ENCODE data around the gene UPK1A.

The UPK1A gene

GRCh38 chr19:35714601-35715354 is 48.5 kb downstream of the UPK1A start:
- CTCF ChIA-PET: interaction anchor here (0.6 to 6.7 kb wide), 3 partner anchors 17 to 166 kb away, joined by 3 to 236 read pairs (median 3); no protein-coding TSS in a partner anchor
- peaks cover 75% of the 10 kb centered on the region for H3K4me1 Mint-ChIP-seq
- H3K9me3 Mint-ChIP-seq: no peaks in the 10 kb centered on the region
- no peaks in the 10 kb centered on the region for H3K27me3 Mint-ChIP-seq
- peak overlapping the region; percentile 83 for H3K4me3 Mint-ChIP-seq
- peak overlapping the region; percentile 97 for H3K27ac Mint-ChIP-seq
- DNase-seq: peak; percentile 52
- H3K36me3 Mint-ChIP-seq: peaks cover 14% of the 10 kb centered on the region

GRCh38 chr19:35715355-35715809 is 49.1 kb downstream of the UPK1A start:
- no peaks in the 10 kb centered on the region for H3K27me3 Mint-ChIP-seq
- H3K36me3 Mint-ChIP-seq: peaks cover 17% of the 10 kb centered on the region
- H3K4me1 Mint-ChIP-seq: peaks cover 74% of the 10 kb centered on the region
- peak overlapping the region; percentile 85 for H3K4me3 Mint-ChIP-seq
- no peaks in the 10 kb centered on the region for H3K9me3 Mint-ChIP-seq
- no peak for DNase-seq
- CTCF ChIA-PET: interaction anchor here (0.8 to 6.7 kb wide), 3 partner anchors 18 to 216 kb away, joined by 3 to 236 read pairs (median 3); no protein-coding TSS in a partner anchor
- H3K27ac Mint-ChIP-seq: peak overlapping the region; percentile 96

GRCh38 chr19:35715981-35716800 is 49.9 kb downstream of the UPK1A start:
- Mint-ChIP-seq H3K27me3 (no peaks in the 10 kb centered on the region), H3K9me3 (no peaks in the 10 kb centered on the region), H3K36me3 (peaks cover 17% of the 10 kb centered on the region), H3K4me1 (peaks cover 66% of the 10 kb centered on the region), H3K27ac (peak overlapping the region; percentile 96), H3K4me3 (peak overlapping the region; percentile 85)
- CTCF ChIA-PET: interaction anchor here (0.8 to 6.7 kb wide), 3 partner anchors 18 to 215 kb away, joined by 3 to 236 read pairs (median 3); no protein-coding TSS in a partner anchor
- DNase-seq: peak; percentile 46

DNA sequence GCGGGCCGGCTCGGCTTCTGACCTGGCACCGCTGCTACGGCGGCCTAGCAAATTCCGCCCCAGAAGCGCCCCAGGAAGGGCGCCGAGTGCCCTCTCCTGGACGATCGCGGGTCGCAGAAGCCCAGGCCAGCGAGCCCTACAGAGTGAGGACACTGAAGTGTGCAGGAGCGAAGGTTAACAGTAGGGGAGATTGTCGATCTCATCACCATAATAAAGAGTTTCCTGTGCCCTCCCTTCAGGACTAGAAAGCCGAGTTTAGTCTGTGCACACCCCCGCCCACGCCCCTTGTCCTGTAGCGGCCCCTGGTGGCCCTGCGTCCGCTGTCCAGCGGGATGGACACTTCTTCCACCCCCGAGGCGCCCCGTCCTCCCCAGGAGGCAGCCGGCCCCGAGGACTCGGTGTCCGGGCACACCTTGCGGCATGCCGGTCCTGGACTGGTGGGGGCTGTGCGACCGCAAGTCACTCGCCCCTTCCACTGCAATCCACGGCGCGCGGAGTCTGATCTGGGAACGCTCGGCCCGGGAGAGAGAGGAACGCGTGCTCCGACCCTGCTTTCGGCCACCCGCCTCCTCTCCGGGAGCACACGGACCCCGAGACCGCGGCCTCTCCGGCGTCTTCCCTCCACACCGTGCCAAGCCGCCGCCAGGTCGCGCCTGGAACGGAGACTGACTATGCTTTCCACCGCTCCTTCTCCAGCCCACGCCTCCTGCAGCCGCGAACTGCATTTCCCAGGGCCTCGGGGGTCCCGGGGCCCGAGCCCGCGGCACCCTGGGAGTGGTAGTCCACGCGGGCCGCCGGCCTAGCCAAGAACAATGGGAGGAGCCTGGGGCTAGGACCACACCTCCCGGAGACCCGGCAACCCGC is 50.7 kb downstream of the UPK1A start:
- CTCF ChIA-PET: interaction anchor here (1.8 to 6.7 kb wide), 2 partner anchors 19 to 23 kb away, joined by 10 to 236 read pairs; no protein-coding TSS in a partner anchor
- Mint-ChIP-seq H3K9me3 (no peaks in the 10 kb centered on the region), H3K27ac (peak overlapping the region; percentile 96), H3K27me3 (no peaks in the 10 kb centered on the region), H3K4me3 (peak overlapping the region; percentile 85), H3K4me1 (peaks cover 63% of the 10 kb centered on the region), H3K36me3 (peaks cover 22% of the 10 kb centered on the region)
- DNase-seq: peak; percentile 98

DNA sequence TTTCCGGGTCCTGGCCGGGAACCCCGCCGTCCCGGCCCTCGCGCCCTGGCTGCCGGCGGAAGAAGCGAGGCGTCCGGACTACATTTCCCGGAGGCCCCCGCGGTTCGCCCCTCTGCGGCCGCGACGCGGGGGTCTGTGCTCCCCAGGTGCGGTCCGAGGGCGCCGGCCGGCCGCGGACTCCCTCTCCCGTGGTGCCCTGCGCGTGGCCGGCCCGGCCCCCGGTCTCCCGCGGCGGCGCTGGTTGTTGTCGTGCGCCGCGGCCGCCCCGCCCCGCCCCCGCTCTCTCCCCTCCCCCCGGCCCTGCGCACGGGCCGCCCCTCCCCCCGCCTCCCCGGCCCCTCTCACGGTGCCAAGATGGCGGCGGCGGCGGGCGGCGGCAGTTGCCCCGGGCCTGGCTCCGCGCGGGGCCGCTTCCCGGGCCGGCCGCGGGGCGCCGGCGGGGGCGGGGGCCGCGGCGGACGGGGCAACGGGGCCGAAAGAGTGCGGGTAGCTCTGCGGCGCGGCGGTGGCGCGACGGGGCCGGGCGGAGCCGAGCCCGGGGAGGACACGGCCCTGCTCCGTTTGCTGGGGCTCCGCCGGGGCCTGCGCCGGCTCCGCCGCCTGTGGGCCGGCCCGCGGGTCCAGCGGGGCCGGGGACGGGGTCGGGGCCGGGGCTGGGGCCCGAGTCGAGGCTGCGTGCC is 51.5 kb downstream of the UPK1A start, which contains the start of gene KMT2B:
Gene KMT2B, plus strand, starts transcription at position 339 of the 680 bp plus-strand sequence. Its CDS starts 16 bp downstream, at position 355.
- H3K27ac Mint-ChIP-seq: peak within 1 kb of the TSS; percentile 96
- H3K4me3 Mint-ChIP-seq: peak within 1 kb of the TSS; percentile 96
- CTCF ChIA-PET: interaction anchor here (1.2 to 2.1 kb wide), 5 partner anchors 21 to 102 kb away, joined by 3 to 10 read pairs (median 5); partner anchors contain the start of genes PSENEN and U2AF1L4
- peaks cover 57% of the 10 kb centered on the region for H3K4me1 Mint-ChIP-seq
- H3K36me3 Mint-ChIP-seq: peaks cover 30% of the 10 kb centered on the region
- no peak for DNase-seq
- H3K27me3 Mint-ChIP-seq: no peaks in the 10 kb centered on the region
- no peaks in the 10 kb centered on the region for H3K9me3 Mint-ChIP-seq

- peak overlapping the region; percentile 96 for H3K4me3 Mint-ChIP-seq
- H3K27ac Mint-ChIP-seq: peak overlapping the region; percentile 94
- peaks cover 34% of the 10 kb centered on the region for H3K36me3 Mint-ChIP-seq
- H3K9me3 Mint-ChIP-seq: no peaks in the 10 kb centered on the region
- H3K27me3 Mint-ChIP-seq: no peaks in the 10 kb centered on the region
- CTCF ChIA-PET: interaction anchor here (1.0 to 2.1 kb wide), 6 partner anchors 19 to 101 kb away, joined by 3 to 10 read pairs (median 6); partner anchors contain the start of genes PSENEN and U2AF1L4
- peaks cover 50% of the 10 kb centered on the region for H3K4me1 Mint-ChIP-seq
- DNase-seq: peak; percentile 70
These were observed 52.2 kb downstream of the UPK1A start for GRCh38 chr19:35718345-35719041.

DNA sequence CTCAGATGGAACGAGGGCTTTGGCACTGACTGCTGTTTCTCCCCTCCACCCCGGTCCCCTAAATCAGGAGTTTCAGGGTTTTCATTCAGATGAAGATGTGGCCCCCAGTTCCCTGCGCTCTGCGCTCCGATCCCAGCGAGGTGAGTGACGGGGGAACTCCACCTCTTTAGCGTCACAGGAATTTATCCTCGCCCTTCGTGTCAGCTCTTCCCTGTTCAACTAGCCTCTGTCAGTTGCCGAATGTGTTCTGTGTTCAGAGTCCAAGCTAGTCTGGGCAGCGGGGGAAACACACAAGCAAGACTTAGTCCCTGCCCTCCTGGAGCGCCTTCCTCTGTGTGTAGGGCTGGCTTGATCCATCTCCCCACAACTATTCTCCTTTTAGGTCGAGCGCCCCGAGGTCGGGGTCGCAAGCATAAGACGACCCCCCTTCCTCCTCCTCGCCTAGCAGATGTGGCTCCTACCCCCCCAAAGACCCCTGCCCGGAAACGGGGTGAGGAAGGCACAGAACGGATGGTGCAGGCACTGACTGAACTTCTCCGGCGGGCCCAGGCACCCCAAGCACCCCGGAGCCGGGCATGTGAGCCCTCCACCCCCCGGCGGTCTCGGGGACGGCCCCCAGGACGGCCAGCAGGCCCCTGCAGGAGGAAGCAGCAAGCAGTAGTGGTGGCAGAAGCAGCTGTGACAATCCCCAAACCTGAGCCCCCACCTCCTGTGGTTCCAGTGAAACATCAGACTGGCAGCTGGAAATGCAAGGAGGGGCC is 53.3 kb downstream of the UPK1A start:
- H3K4me3 Mint-ChIP-seq: peak overlapping the region; percentile 96
- H3K27me3 Mint-ChIP-seq: no peaks in the 10 kb centered on the region
- H3K27ac Mint-ChIP-seq: peak overlapping the region; percentile 94
- H3K36me3 Mint-ChIP-seq: peaks cover 32% of the 10 kb centered on the region
- peaks cover 39% of the 10 kb centered on the region for H3K4me1 Mint-ChIP-seq
- CTCF ChIA-PET: interaction anchor here (1.0 to 2.1 kb wide), 5 partner anchors 18 to 100 kb away, joined by 3 to 10 read pairs (median 7); partner anchors contain the start of genes PSENEN and U2AF1L4
- H3K9me3 Mint-ChIP-seq: no peaks in the 10 kb centered on the region
- DNase-seq: no peak

DNA sequence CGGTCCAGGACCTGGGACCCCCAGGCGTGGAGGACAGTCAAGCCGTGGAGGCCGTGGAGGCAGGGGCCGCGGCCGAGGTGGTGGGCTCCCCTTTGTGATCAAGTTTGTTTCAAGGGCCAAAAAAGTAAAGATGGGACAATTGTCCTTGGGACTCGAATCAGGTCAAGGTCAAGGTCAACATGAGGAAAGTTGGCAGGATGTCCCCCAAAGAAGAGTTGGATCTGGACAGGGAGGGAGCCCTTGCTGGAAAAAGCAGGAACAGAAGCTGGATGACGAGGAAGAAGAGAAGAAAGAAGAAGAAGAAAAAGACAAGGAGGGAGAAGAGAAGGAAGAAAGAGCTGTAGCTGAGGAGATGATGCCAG is 53.8 kb downstream of the UPK1A start:
- no peaks in the 10 kb centered on the region for H3K9me3 Mint-ChIP-seq
- no peak for DNase-seq
- peaks cover 35% of the 10 kb centered on the region for H3K36me3 Mint-ChIP-seq
- peaks cover 34% of the 10 kb centered on the region for H3K4me1 Mint-ChIP-seq
- peak overlapping the region; percentile 69 for H3K27ac Mint-ChIP-seq
- CTCF ChIA-PET: no interaction called here
- peak overlapping the region; percentile 40 for H3K4me3 Mint-ChIP-seq
- no peaks in the 10 kb centered on the region for H3K27me3 Mint-ChIP-seq

- CTCF ChIA-PET: no interaction called here
- Mint-ChIP-seq H3K27me3 (no peaks in the 10 kb centered on the region), H3K4me1 (peaks cover 30% of the 10 kb centered on the region), H3K36me3 (peaks cover 40% of the 10 kb centered on the region), H3K27ac (no peak overlapping the region), H3K9me3 (no peaks in the 10 kb centered on the region), H3K4me3 (no peak overlapping the region)
- no peak for DNase-seq
These were observed 54.3 kb downstream of the UPK1A start for GRCh38 chr19:35720648-35721047.

- no peak for DNase-seq
- no peak overlapping the region for H3K4me3 Mint-ChIP-seq
- CTCF ChIA-PET: no interaction called here
- no peak overlapping the region for H3K27ac Mint-ChIP-seq
- H3K36me3 Mint-ChIP-seq: peaks cover 47% of the 10 kb centered on the region
- no peaks in the 10 kb centered on the region for H3K27me3 Mint-ChIP-seq
- H3K9me3 Mint-ChIP-seq: no peaks in the 10 kb centered on the region
- H3K4me1 Mint-ChIP-seq: peaks cover 23% of the 10 kb centered on the region
These were observed 55.1 kb downstream of the UPK1A start for GRCh38 chr19:35721374-35721773.

GRCh38 chr19:35722461-35722860 is 56.1 kb downstream of the UPK1A start:
- Mint-ChIP-seq H3K36me3 (peaks cover 50% of the 10 kb centered on the region), H3K9me3 (no peaks in the 10 kb centered on the region), H3K4me3 (no peak overlapping the region), H3K27me3 (no peaks in the 10 kb centered on the region), H3K4me1 (peaks cover 19% of the 10 kb centered on the region), H3K27ac (no peak overlapping the region)
- no peak for DNase-seq
- CTCF ChIA-PET: no interaction called here

DNA sequence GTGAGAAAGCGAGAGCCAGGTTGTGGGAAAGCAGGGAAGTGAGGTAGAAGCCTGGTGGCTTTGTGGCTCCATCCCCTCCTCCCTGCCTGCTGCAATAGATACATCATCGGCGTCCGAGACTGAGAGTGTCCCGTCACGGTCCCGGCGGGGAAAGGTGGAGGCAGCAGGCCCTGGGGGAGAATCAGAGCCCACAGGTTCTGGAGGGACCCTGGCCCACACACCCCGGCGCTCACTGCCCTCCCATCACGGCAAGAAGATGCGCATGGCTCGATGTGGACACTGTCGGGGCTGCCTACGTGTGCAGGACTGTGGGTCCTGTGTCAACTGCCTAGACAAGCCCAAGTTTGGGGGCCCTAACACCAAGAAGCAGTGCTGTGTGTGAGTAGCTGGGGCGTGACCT is 56.6 kb downstream of the UPK1A start:
- no peak overlapping the region for H3K27ac Mint-ChIP-seq
- H3K4me3 Mint-ChIP-seq: no peak overlapping the region
- CTCF ChIA-PET: no interaction called here
- DNase-seq: no peak
- no peaks in the 10 kb centered on the region for H3K27me3 Mint-ChIP-seq
- H3K4me1 Mint-ChIP-seq: peaks cover 19% of the 10 kb centered on the region
- H3K9me3 Mint-ChIP-seq: no peaks in the 10 kb centered on the region
- peaks cover 50% of the 10 kb centered on the region for H3K36me3 Mint-ChIP-seq

Measured in activated naive CD4-positive, alpha-beta T cell treated with anti-CD3 and anti-CD28 coated beads, Interleukin-2, amount 10 ng/mL, durations not matched to agents 7 days and 5 days (primary cell).